HepG2 (cell line): Measurements from ENCODE around the gene AXIN1. TPM values are rescaled to one million over a fixed set of nuclear protein-coding genes. Genes with fewer than 3 reads are reported as not detected.

Experiments used
- BCL6 ChIP-seq: IDR thresholded peaks from 2 replicates; pipeline ENCODE4 v1.6.1; 2016; ENCODE audit warnings: missing genetic modification reagents, missing compliant biosample characterization
- CREM ChIP-seq, 2 experiments: sonication (generic) in 1 of 2; formaldehyde crosslinking in 1 of 2; IDR thresholded peaks; 2 replicates each; pipeline versions ENCODE4 v1.4.0 to v1.6.1; 2016 to 2020; ENCODE audit warnings: antibody characterized with exemption in 1 of 2, mild to moderate bottlenecking in 1 of 2, missing genetic modification reagents in 1 of 2
- ERF ChIP-seq: IDR thresholded peaks from 2 replicates; pipeline ENCODE4 v1.6.1; 2018; ENCODE audit warnings: missing biosample characterization, missing genetic modification reagents
- EZH2 ChIP-seq: conservative IDR thresholded peaks from 2 replicates; pipeline ENCODE4 v1.6.1; 2012; ENCODE audit warnings: mild to moderate bottlenecking, low read depth, low read length, moderate library complexity
- FLYWCH1 ChIP-seq: sonication (generic); formaldehyde crosslinking; IDR thresholded peaks from 2 replicates; pipeline ENCODE4 v1.8.1; 2023; ENCODE audit warnings: mild to moderate bottlenecking, missing genetic modification reagents
- FOXO1 ChIP-seq: sonication (generic); formaldehyde crosslinking; IDR thresholded peaks from 2 replicates; pipeline ENCODE4 v1.4.0; 2020; ENCODE audit warnings: missing genetic modification reagents
- HES4 ChIP-seq: sonication (generic); formaldehyde crosslinking; IDR thresholded peaks from 2 replicates; pipeline ENCODE4 v1.9.0; 2021; ENCODE audit warnings: mild to moderate bottlenecking, missing genetic modification reagents, borderline replicate concordance
- HNRNPLL ChIP-seq: fragments of 200-400 bp; formaldehyde crosslinking; IDR thresholded peaks from 2 replicates; pipeline ENCODE4 v1.6.1; 2017; ENCODE audit warnings: mild to moderate bottlenecking, low read depth, low read length; ENCODE audit not compliant: poor library complexity, severe bottlenecking
- MXI1 ChIP-seq: IDR thresholded peaks from 3 replicates; pipeline ENCODE4 v1.6.1; 2012; ENCODE audit warnings: low read depth, low read length, inconsistent platforms, borderline replicate concordance
- NFIB ChIP-seq: sonication (generic); formaldehyde crosslinking; IDR thresholded peaks from 2 replicates; pipeline ENCODE4 v1.9.0; 2021; ENCODE audit warnings: missing genetic modification reagents, mild to moderate bottlenecking, borderline replicate concordance
- PHF20 ChIP-seq: sonication (generic); formaldehyde crosslinking; IDR thresholded peaks from 2 replicates; pipeline ENCODE4 v1.5.0; 2020; ENCODE audit warnings: mild to moderate bottlenecking, missing genetic modification reagents
- POLR2G ChIP-seq: fragments of 200-400 bp; formaldehyde crosslinking; IDR thresholded peaks from 2 replicates; pipeline ENCODE4 v1.6.1; 2018; ENCODE audit warnings: mild to moderate bottlenecking, low read depth, low read length, moderate library complexity
- RBFOX2 ChIP-seq: fragments of 200-400 bp; formaldehyde crosslinking; IDR thresholded peaks from 2 replicates; pipeline ENCODE4 v1.6.1; 2017; ENCODE audit warnings: low read depth, mild to moderate bottlenecking, low read length
- SALL1 ChIP-seq: sonication (generic); formaldehyde crosslinking; IDR thresholded peaks from 2 replicates; pipeline ENCODE4 v1.8.0; 2022; ENCODE audit warnings: mild to moderate bottlenecking, missing genetic modification reagents
- SP4 ChIP-seq: sonication (generic); formaldehyde crosslinking; IDR thresholded peaks from 2 replicates; pipeline ENCODE4 v1.8.1; 2023; ENCODE audit warnings: mild to moderate bottlenecking, missing genetic modification reagents
- ZBTB39 ChIP-seq: sonication (generic); formaldehyde crosslinking; IDR thresholded peaks from 2 replicates; pipeline ENCODE4 v1.5.0; 2020; ENCODE audit warnings: missing genetic modification reagents
- ZMYM4 ChIP-seq: sonication (generic); formaldehyde crosslinking; IDR thresholded peaks from 2 replicates; pipeline ENCODE4 v1.8.1; 2023; ENCODE audit warnings: mild to moderate bottlenecking, missing genetic modification reagents
- polyA plus RNA-seq, 8 experiments: library from polyadenylated mRNA; depleted of rRNA in 3 of 8; stranded (reverse) in 7 of 8; unstranded in 1 of 8; fragments of >200 nt; fragmentation: Illumina TruSeq in 4 of 8; extraction: Trizol in 4 of 8; gene quantifications; 2 replicates each; pipeline versions ENCODE4 v1.2.1 to v1.2.3, GENCODE V29; 2011 to 2016; ENCODE audit warnings: low read depth in 4 of 8, missing spikeins in 1 of 8, mixed read lengths in 1 of 8; ENCODE audit not compliant: insufficient read depth in 1 of 8
- total RNA-seq, 5 experiments: library from RNA; depleted of rRNA; stranded (reverse); fragments of >200 nt; fragmentation: Illumina TruSeq; extraction: Trizol; gene quantifications; 2 replicates each; pipeline ENCODE4 v1.2.3, GENCODE V29; 2016; ENCODE audit warnings: low read depth in 1 of 5
- TF ChIP-seq, protein P1 (sequence below): sonication (generic); formaldehyde crosslinking; IDR thresholded peaks from 2 replicates; pipeline ENCODE4 v1.4.0; 2020; ENCODE audit warnings: missing genetic modification reagents
- TF ChIP-seq, protein P2 (sequence below): fragments of 450-650 bp; IDR thresholded peaks from 2 replicates; pipeline ENCODE4 v1.6.1; 2017; ENCODE audit warnings: mild to moderate bottlenecking
- TF ChIP-seq, protein P3 (sequence below): sonication (generic); formaldehyde crosslinking; IDR thresholded peaks from 2 replicates; pipeline ENCODE4 v1.5.1; 2020; ENCODE audit warnings: mild to moderate bottlenecking, missing genetic modification reagents, borderline replicate concordance
- TF ChIP-seq, protein P4 (sequence below): sonication (generic); formaldehyde crosslinking; IDR thresholded peaks from 2 replicates; pipeline ENCODE4 v1.4.0; 2020; ENCODE audit warnings: missing genetic modification reagents

The AXIN1 gene
- total and polyA plus RNA-seq, 2 of the 13 experiments (the other 11 are each of a cell fraction or from before 2014, with no cell fraction given): 24.0 to 26.0 TPM

DNA sequence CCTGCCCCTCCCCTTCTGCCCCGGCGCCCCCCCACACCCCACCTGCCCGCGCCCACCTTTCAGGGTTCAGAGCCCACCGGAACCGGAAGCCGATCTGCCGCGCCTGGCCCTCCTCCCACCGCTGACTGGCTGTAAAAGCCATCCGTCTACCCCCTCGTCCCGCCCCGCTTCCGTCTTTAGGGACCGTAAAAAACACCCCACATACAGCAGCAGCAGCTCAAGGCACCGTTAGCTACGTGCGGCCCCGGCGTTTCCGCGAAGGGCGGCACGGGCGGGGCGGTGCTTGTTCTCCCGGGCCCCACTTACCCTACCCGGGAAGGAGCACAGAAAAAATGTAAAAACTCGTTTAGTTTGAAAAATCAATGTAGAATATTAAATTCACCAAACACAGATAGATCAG is 17.9 kb upstream of the AXIN1 start, which contains the start of gene MRPL28 (continued):
- TF ChIP-seq PHF20 (CRISPR knock-in tag): peak; percentile 49; the same call in 1 of the 2 replicates
- TF ChIP-seq POLR2G: peak; percentile 72
- TF ChIP-seq ZMYM4: 0 out of 2 replicates have a peak, but pooled peaks have one; percentile 27
- TF ChIP-seq MXI1: peak; percentile 23; the same call in 1 of the 3 replicates
- TF ChIP-seq ERF (CRISPR knock-in tag): peak; percentile 35; the same call in 1 of the 2 replicates
- peak; percentile 24; the same call in 1 of the 2 replicates for TF ChIP-seq SALL1 (CRISPR knock-in tag)
- TF ChIP-seq SP4 (CRISPR knock-in tag): peak; percentile 87
- TF ChIP-seq CREM (IDR thresholded peaks at IDR 0.05): peak; percentile 32; the same call in 1 of the 2 replicates
- TF ChIP-seq CREM (CRISPR knock-in tag; IDR thresholded peaks at IDR 0.05): no peak
- peak; percentile 26; the same call in 1 of the 2 replicates for TF ChIP-seq BCL6
- no peak for TF ChIP-seq ZBTB39 (CRISPR knock-in tag)
- no peak for TF ChIP-seq EZH2
- TF ChIP-seq HNRNPLL: peak; percentile 82
- TF ChIP-seq, protein P1, sequence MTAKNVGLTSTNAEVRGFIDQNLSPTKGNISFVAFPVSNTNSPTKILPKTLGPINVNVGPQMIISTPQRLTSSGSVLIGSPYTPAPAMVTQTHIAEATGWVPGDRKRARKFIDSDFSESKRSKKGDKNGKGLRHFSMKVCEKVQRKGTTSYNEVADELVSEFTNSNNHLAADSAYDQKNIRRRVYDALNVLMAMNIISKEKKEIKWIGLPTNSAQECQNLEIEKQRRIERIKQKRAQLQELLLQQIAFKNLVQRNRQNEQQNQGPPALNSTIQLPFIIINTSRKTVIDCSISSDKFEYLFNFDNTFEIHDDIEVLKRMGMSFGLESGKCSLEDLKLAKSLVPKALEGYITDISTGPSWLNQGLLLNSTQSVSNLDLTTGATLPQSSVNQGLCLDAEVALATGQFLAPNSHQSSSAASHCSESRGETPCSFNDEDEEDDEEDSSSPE: no peak; the same call in 1 of the 2 replicates
- TF ChIP-seq, protein P2, sequence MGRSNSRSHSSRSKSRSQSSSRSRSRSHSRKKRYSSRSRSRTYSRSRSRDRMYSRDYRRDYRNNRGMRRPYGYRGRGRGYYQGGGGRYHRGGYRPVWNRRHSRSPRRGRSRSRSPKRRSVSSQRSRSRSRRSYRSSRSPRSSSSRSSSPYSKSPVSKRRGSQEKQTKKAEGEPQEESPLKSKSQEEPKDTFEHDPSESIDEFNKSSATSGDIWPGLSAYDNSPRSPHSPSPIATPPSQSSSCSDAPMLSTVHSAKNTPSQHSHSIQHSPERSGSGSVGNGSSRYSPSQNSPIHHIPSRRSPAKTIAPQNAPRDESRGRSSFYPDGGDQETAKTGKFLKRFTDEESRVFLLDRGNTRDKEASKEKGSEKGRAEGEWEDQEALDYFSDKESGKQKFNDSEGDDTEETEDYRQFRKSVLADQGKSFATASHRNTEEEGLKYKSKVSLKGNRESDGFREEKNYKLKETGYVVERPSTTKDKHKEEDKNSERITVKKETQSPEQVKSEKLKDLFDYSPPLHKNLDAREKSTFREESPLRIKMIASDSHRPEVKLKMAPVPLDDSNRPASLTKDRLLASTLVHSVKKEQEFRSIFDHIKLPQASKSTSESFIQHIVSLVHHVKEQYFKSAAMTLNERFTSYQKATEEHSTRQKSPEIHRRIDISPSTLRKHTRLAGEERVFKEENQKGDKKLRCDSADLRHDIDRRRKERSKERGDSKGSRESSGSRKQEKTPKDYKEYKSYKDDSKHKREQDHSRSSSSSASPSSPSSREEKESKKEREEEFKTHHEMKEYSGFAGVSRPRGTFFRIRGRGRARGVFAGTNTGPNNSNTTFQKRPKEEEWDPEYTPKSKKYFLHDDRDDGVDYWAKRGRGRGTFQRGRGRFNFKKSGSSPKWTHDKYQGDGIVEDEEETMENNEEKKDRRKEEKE: no peak
- peak; percentile 40; the same call in 1 of the 2 replicates for TF ChIP-seq RBFOX2
- no peak for TF ChIP-seq FLYWCH1 (CRISPR knock-in tag)
- TF ChIP-seq, protein P3, sequence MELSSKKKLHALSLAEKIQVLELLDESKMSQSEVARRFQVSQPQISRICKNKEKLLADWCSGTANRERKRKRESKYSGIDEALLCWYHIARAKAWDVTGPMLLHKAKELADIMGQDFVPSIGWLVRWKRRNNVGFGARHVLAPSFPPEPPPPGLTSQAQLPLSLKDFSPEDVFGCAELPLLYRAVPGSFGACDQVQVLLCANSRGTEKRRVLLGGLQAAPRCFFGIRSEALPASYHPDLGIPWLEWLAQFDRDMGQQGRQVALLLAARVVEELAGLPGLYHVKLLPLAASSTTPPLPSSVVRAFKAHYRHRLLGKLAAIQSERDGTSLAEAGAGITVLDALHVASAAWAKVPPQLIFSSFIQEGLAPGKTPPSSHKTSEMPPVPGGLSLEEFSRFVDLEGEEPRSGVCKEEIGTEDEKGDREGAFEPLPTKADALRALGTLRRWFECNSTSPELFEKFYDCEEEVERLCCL (CRISPR knock-in tag): no peak
- TF ChIP-seq, protein P4, sequence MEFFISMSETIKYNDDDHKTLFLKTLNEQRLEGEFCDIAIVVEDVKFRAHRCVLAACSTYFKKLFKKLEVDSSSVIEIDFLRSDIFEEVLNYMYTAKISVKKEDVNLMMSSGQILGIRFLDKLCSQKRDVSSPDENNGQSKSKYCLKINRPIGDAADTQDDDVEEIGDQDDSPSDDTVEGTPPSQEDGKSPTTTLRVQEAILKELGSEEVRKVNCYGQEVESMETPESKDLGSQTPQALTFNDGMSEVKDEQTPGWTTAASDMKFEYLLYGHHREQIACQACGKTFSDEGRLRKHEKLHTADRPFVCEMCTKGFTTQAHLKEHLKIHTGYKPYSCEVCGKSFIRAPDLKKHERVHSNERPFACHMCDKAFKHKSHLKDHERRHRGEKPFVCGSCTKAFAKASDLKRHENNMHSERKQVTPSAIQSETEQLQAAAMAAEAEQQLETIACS (CRISPR knock-in tag): no peak
- no peak for TF ChIP-seq FOXO1 (CRISPR knock-in tag)
- no peak for TF ChIP-seq NFIB (CRISPR knock-in tag)
- TF ChIP-seq HES4 (CRISPR knock-in tag): no peak
